A204.1 (cell line): ENCODE data around the gene TAS2R31.

Experiments
- FAIRE-seq: peaks from 2 replicates; lab custom pipeline; 2012; peaks lifted over from hg19 to GRCh38; lab: Jason Lieb, UNC

Gene TAS2R31

GRCh38 chr12:10998204-10998603 is 33.0 kb downstream of the TAS2R31 start, which contains the start of gene TAS2R20:
Gene TAS2R20 (minus strand): TSS chr12:10998304. CDS start chr12:10997875, 429 bp downstream.
- FAIRE-seq = no peak

DNA sequence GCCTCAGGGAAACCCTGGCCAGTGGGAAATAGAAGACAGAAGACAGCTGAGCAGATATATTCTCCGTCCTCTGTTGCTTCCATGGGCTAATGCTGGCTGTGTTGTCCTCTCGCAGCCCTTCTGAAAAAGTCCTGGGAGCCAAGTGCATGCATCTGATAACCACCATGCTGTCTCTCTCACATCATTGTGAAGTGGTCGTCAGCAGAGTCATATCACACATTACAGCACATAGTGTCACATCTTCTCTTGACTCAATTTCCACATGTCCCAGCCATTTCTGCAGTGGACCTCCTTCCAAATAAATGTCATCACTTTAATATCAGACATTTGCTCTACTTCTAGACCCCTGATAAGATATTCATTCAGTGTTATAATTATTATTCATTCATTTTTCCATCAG is 36.9 kb downstream of the TAS2R31 start:
- no peak for FAIRE-seq

GRCh38 chr12:10989107-10989506 is 42.1 kb downstream of the TAS2R31 start:
- no peak for FAIRE-seq

- FAIRE-seq = no peak
Observed at GRCh38 chr12:10986812-10987211, 44.4 kb downstream of the TAS2R31 start, which contains the start of gene TAS2R50. Gene TAS2R50 (minus strand): TSS chr12:10986912. CDS start chr12:10986860, 52 bp downstream.

DNA sequence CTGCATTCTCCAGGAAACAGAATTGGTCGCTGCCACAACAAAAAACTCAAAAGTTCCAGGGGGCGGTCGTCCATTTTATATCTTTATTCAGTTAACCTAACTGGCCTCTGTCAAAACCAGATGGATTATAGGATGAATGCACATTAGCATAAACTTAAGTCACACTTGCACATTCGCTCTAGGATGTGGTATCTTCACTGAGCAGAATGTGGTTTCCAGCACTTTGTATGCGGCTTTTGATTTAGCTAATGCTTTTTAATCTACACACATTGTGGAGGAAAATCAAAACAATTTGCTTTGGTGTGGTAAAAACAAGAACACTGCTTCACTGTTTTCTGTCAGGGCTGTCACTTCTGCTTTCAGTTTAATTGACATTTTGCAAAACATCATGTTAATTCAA is 49.0 kb downstream of the TAS2R31 start:
- FAIRE-seq = no peak
